AG09319 (cell line): Measurements from ENCODE around the gene FAM20C.

Experiments used
- DNase-seq: peaks from one replicate; pipeline ENCODE4 v3.0.0-alpha.2; 2010; ENCODE audit warnings: low read depth; ENCODE audit errors: extremely low read depth
- TF ChIP-seq, protein P1 (sequence below): IDR thresholded peaks from 2 replicates; pipeline ENCODE4 v1.5.1; 2011; ENCODE audit warnings: low read depth, mild to moderate bottlenecking, inconsistent platforms, low read length, moderate library complexity

The FAM20C gene

DNA sequence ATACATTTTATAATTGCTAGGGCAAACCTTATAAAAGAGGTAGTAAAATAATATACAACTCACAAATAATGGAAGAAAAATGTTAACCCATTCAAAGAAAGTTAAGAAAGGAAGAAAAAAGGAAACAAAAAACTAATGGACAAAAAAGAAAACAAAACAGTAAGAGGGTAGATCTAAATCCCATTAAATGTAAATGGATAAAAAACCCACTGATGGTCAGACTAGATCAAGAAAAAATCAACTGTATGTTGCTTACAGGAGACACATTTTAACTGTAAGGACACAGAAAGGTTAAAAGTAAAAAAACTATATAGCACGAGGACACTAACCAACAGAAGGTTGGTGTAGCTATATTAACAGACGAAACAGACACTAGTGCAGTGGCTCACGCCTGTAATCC is 115.6 kb downstream of the FAM20C start:
- DNase-seq, result no peak
- TF ChIP-seq, protein P1, sequence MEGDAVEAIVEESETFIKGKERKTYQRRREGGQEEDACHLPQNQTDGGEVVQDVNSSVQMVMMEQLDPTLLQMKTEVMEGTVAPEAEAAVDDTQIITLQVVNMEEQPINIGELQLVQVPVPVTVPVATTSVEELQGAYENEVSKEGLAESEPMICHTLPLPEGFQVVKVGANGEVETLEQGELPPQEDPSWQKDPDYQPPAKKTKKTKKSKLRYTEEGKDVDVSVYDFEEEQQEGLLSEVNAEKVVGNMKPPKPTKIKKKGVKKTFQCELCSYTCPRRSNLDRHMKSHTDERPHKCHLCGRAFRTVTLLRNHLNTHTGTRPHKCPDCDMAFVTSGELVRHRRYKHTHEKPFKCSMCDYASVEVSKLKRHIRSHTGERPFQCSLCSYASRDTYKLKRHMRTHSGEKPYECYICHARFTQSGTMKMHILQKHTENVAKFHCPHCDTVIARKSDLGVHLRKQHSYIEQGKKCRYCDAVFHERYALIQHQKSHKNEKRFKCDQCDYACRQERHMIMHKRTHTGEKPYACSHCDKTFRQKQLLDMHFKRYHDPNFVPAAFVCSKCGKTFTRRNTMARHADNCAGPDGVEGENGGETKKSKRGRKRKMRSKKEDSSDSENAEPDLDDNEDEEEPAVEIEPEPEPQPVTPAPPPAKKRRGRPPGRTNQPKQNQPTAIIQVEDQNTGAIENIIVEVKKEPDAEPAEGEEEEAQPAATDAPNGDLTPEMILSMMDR, result no peak

DNA sequence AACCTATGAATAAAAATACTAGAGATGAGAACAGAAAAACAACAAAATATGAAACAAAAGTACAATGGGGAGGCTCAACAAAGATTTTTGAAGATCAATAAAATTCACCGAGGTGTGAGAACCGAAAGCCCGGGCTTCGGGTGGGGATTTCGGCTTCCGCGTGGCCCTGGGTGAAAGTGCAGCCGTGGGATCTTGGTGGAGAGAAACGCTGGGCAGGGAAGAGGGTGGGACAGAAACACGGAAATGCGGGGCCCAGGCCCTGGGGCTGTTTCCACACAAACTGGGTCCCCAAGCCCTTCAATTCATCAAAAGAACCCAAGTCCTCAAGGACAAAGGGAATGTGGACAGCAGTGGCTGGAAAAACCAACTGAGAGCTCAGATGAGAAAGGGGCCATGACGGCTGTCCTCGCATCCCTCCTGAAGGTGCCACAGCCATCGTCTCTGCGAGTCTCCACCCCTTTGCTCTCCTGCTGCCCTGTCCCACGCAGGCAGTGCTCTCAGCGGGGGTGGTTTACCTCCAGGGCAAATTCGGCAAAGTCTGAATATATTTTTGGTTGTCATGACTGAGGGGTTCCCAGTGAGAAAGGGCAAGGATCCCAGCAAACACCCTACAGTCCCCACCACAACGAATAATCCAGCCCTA is 117.3 kb downstream of the FAM20C start:
- TF ChIP-seq, protein P1, result no peak
- no peak for DNase-seq
